HG03521 (cell line): ENCODE data around the gene KRTAP5-6.

Experiments
- ATAC-seq: cut with Tn5 transposase; IDR thresholded peaks from one replicate; pipeline ENCODE4 v1.9.1; 2021; ENCODE audit warnings: mild to moderate bottlenecking, moderate library complexity; ENCODE audit not compliant: unreplicated experiment

Gene KRTAP5-6

GRCh38 chr11:1701091-1701807, 4.3 kb downstream of the KRTAP5-6 start:
- ATAC-seq: no peak

- ATAC-seq: no peak
Observed at GRCh38 chr11:1702506-1702905, 5.5 kb downstream of the KRTAP5-6 start.

DNA sequence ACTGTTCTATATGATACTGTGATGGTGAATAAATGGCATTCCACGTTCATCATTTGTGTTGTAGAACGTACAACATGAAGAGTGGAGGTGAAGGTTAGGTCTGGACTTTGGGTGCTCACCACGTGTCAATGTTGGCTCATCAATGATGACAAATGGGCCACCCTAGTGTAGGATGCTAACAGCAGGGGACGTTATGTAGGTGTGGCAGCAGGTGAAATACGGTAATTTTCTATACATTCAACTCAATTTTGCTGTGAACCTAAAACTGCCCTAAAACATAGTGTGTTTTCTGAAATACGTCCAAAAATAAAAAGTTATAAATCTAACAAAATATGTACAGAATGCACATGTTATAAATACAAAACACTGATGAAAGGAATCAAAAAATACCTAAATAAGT, 6.2 kb downstream of the KRTAP5-6 start:
- no peak for ATAC-seq

GRCh38 chr11:1705126-1706052, 8.4 kb downstream of the KRTAP5-6 start:
- no peak for ATAC-seq

GRCh38 chr11:1706634-1707400, 9.8 kb downstream of the KRTAP5-6 start:
- no peak for ATAC-seq

DNA sequence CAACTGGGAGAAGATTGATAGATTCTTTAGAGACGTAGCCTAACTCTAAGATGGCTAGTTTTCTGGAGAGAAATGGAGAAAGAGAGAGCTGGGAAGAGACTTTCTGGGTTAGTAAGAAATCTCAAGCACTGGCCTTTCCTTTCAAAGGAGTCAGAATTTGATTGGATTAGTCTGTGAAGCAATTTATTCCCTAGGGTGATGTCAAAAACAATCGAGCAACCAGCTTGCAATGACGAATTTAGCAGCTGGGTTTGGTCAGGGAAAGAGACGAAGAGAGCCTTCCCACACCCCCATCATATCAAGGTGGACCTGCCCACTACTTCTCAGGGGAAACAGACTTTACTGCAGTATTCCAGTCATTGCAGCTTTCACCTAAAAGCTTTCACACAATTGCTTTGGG, 10.8 kb downstream of the KRTAP5-6 start:
- no peak for ATAC-seq

GRCh38 chr11:1708716-1709115, 11.7 kb downstream of the KRTAP5-6 start:
- no peak for ATAC-seq

- no peak for ATAC-seq
Observed at GRCh38 chr11:1714908-1715885, 18.2 kb downstream of the KRTAP5-6 start.

- ATAC-seq: no peak
Observed at GRCh38 chr11:1717745-1718144, 20.8 kb downstream of the KRTAP5-6 start.

DNA sequence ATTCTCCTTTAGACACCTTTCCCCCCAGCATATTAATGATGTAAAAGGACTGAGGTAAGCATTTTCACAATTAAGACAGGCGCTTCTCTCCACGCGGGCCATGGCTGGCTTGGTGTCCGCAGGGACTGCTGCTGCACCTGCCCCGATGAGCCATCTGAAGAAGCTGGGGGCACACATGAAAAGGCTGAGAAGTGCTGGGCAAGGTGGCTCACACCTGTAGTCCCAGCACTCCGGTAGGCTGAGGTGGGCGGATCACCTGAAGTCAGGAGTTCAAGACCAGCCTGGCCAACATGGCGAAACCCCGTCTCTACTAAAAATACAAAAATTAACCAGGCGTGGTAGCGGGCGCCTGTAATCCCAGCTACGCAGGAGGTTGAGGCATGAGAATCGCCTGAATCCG, 21.3 kb downstream of the KRTAP5-6 start:
- ATAC-seq: no peak

- ATAC-seq: no peak
Observed at GRCh38 chr11:1719781-1720180, 22.8 kb downstream of the KRTAP5-6 start.

- ATAC-seq: no peak
Observed at GRCh38 chr11:1727096-1727690, 30.2 kb downstream of the KRTAP5-6 start.

DNA sequence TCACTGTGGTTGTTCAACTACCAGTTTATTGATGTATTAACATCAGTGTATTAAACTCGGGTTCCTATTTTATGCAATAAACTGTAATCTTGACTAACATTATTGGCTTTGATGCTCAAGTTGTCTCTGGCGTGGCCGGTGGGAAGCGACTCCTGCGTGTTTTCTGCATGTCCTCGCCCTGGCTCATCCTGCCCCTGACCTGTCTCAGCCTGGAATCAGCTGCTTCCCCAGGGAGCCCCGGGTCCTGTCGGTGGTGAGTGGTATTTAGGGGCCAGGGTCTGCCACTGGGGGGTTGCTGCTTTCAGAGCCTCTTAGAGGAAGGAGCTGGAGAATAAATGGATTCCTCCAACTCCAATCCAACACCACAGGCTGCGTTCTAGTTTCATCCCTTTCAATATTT, 30.9 kb downstream of the KRTAP5-6 start:
- ATAC-seq: no peak

- ATAC-seq: no peak
Observed at GRCh38 chr11:1728301-1728700, 31.3 kb downstream of the KRTAP5-6 start.

- no peak for ATAC-seq
Observed at GRCh38 chr11:1728931-1729691, 32.1 kb downstream of the KRTAP5-6 start.

DNA sequence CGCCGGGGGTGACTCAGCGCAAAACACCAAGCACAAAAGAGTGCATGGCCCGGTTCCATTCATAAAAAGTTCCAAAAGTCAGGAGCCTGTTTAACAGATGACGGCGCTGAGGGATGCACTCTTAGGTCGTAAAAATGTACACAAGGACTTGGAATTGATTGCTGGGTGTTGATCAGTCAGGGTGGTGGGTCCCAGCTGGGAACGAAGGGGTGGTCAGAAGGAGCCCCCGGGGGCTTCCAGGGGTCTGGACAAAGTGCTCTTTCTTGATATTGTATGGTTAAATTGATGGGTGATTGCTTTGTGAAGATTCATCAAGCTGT, 32.7 kb downstream of the KRTAP5-6 start:
- no peak for ATAC-seq

- no peak for ATAC-seq
Observed at GRCh38 chr11:1730059-1730629, 33.1 kb downstream of the KRTAP5-6 start.

GRCh38 chr11:1731451-1732059, 34.6 kb downstream of the KRTAP5-6 start:
- ATAC-seq: no peak
